HepG2 (cell line): ENCODE data around the gene GMEB2. TPM values are rescaled to one million over a fixed set of nuclear protein-coding genes. Genes with fewer than 3 reads are reported as not detected.

Experiments used
- CREM ChIP-seq, 2 experiments: sonication (generic) in 1 of 2; formaldehyde crosslinking in 1 of 2; IDR thresholded peaks; 2 replicates each; pipeline versions ENCODE4 v1.4.0 to v1.6.1; 2016 to 2020; ENCODE audit warnings: antibody characterized with exemption in 1 of 2, mild to moderate bottlenecking in 1 of 2, missing genetic modification reagents in 1 of 2
- HIVEP1 ChIP-seq: sonication (generic); formaldehyde crosslinking; IDR thresholded peaks from 2 replicates; pipeline ENCODE4 v1.4.0; 2020; ENCODE audit warnings: mild to moderate bottlenecking, missing genetic modification reagents
- NCOA2 ChIP-seq: sonication (generic); formaldehyde crosslinking; IDR thresholded peaks from 2 replicates; pipeline ENCODE4 v1.8.0; 2022; ENCODE audit warnings: inconsistent platforms
- ONECUT2 ChIP-seq: sonication (generic); formaldehyde crosslinking; IDR thresholded peaks from 2 replicates; pipeline ENCODE4 v1.4.0; 2020; ENCODE audit warnings: missing genetic modification reagents
- RBM39 ChIP-seq: fragments of 200-400 bp; formaldehyde crosslinking; IDR thresholded peaks from one replicate; pipeline ENCODE4 v1.6.1; 2018; ENCODE audit warnings: antibody characterized with exemption, mild to moderate bottlenecking, low read depth, low read length; ENCODE audit not compliant: poor library complexity, severe bottlenecking
- SIX1 ChIP-seq: sonication (generic); formaldehyde crosslinking; IDR thresholded peaks from 2 replicates; pipeline ENCODE4 v1.4.0; 2020; ENCODE audit warnings: missing genetic modification reagents, borderline replicate concordance
- SPEN ChIP-seq: sonication (generic); formaldehyde crosslinking; IDR thresholded peaks from 2 replicates; pipeline ENCODE4 v1.5.1; 2020; ENCODE audit warnings: low read depth, mild to moderate bottlenecking, missing genetic modification reagents
- TP53 ChIP-seq: sonication (generic); formaldehyde crosslinking; conservative IDR thresholded peaks from 2 replicates; pipeline ENCODE4 v1.4.0; 2020; ENCODE audit warnings: missing genetic modification reagents
- ZNF501 ChIP-seq: sonication (generic); formaldehyde crosslinking; IDR thresholded peaks from 2 replicates; pipeline ENCODE4 v1.5.1; 2020; ENCODE audit warnings: mild to moderate bottlenecking, moderate library complexity, missing genetic modification reagents
- ZNF547 ChIP-seq: sonication (generic); formaldehyde crosslinking; IDR thresholded peaks from 2 replicates; pipeline ENCODE4 v1.5.1; 2020; ENCODE audit warnings: mild to moderate bottlenecking, missing genetic modification reagents
- ZNF557 ChIP-seq: sonication (generic); formaldehyde crosslinking; IDR thresholded peaks from 2 replicates; pipeline ENCODE4 v1.4.0; 2020; ENCODE audit warnings: missing genetic modification reagents
- ZNF570 ChIP-seq: sonication (generic); formaldehyde crosslinking; IDR thresholded peaks from 2 replicates; pipeline ENCODE4 v1.4.0; 2020; ENCODE audit warnings: mild to moderate bottlenecking, missing genetic modification reagents, borderline replicate concordance
- polyA plus RNA-seq, 8 experiments: library from polyadenylated mRNA; depleted of rRNA in 3 of 8; stranded (reverse) in 7 of 8; unstranded in 1 of 8; fragments of >200 nt; fragmentation: Illumina TruSeq in 4 of 8; extraction: Trizol in 4 of 8; gene quantifications; 2 replicates each; pipeline versions ENCODE4 v1.2.1 to v1.2.3, GENCODE V29; 2011 to 2016; ENCODE audit warnings: low read depth in 4 of 8, missing spikeins in 1 of 8, mixed read lengths in 1 of 8; ENCODE audit not compliant: insufficient read depth in 1 of 8
- total RNA-seq, 5 experiments: library from RNA; depleted of rRNA; stranded (reverse); fragments of >200 nt; fragmentation: Illumina TruSeq; extraction: Trizol; gene quantifications; 2 replicates each; pipeline ENCODE4 v1.2.3, GENCODE V29; 2016; ENCODE audit warnings: low read depth in 1 of 5
- TF ChIP-seq, protein P1 (sequence below), 2 experiments: sonication (generic) in 1 of 2; formaldehyde crosslinking in 1 of 2; IDR thresholded peaks; 2 replicates each; pipeline versions ENCODE4 v1.4.0 to v1.6.1; 2018 to 2020; ENCODE audit warnings: missing genetic modification reagents in 2 of 2, borderline replicate concordance in 1 of 2, low read depth in 1 of 2, mild to moderate bottlenecking in 1 of 2, missing biosample characterization in 1 of 2
- TF ChIP-seq, protein P2 (sequence below): sonication (generic); formaldehyde crosslinking; IDR thresholded peaks from 2 replicates; pipeline ENCODE4 v1.8.1; 2023; ENCODE audit warnings: mild to moderate bottlenecking, missing genetic modification reagents
- TF ChIP-seq, protein P3 (sequence below): sonication (generic); formaldehyde crosslinking; IDR thresholded peaks from 2 replicates; pipeline ENCODE4 v1.9.0; 2021; ENCODE audit warnings: missing genetic modification reagents, borderline replicate concordance
- TF ChIP-seq, protein P4 (sequence below): sonication (generic); formaldehyde crosslinking; IDR thresholded peaks from 2 replicates; pipeline ENCODE4 v1.5.0; 2020; ENCODE audit warnings: mild to moderate bottlenecking, missing genetic modification reagents, borderline replicate concordance

The GMEB2 gene
- total and polyA plus RNA-seq, 2 of the 13 experiments (the other 11 are each of a cell fraction or from before 2014, with no cell fraction given) = 10.6 to 12.4 TPM

DNA sequence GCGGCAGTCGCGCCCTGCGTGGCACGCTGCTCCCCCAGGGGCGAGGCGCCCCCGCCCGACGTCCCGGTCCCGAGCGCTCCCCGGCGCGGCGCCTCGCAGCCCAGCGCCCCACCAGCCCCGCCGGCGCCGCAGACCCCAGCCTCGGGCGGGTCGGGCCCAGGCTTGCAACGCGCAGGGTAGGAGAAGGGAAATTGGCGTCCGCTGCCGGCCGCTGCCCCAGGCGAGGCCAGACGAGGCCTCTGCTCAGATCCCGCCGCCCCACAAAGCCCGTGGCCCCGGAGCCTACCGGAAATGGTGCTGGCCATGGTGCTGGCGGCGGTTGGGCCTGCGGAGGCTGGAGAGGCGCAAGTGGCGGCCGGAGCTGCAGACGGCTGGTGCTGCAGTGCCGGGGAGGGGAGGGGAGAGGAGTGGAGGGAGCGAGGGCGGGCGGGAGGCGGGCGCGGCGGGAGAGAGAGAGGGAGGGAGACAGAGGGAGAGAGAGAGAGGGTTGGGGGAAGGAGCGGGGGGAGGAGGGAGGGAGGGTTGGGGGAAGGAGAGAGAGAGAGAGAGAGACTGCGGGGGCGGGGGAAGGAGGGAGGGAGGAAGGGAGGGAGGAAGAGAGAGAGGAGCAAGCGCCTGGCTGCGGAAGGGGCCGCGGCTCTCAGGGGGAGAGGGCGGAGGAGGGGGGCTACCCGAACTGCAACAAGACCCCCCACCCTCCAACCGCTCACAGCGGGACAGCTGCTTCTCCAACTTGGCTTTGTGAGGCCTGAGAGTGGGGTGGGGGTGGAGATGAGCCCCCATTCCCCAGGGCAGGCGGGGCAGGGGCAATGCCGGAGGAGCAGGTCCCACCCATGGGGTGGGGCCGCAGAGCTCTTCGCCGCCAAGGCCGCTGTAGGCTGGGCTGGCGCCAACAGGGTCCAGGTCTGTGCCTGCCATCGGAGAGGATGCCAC, 26.4 kb upstream of the GMEB2 start, which contains the start of gene STMN3 (continued):
- TF ChIP-seq, protein P1, sequence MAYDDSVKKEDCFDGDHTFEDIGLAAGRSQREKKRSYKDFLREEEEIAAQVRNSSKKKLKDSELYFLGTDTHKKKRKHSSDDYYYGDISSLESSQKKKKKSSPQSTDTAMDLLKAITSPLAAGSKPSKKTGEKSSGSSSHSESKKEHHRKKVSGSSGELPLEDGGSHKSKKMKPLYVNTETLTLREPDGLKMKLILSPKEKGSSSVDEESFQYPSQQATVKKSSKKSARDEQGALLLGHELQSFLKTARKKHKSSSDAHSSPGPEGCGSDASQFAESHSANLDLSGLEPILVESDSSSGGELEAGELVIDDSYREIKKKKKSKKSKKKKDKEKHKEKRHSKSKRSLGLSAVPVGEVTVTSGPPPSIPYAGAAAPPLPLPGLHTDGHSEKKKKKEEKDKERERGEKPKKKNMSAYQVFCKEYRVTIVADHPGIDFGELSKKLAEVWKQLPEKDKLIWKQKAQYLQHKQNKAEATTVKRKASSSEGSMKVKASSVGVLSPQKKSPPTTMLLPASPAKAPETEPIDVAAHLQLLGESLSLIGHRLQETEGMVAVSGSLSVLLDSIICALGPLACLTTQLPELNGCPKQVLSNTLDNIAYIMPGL (CRISPR knock-in tag; IDR thresholded peaks at IDR 0.05; ENCODE audit: borderline replicate concordance in 1 of 2, low read depth in 1 of 2) = peak; percentile 71 to 89
- TF ChIP-seq ZNF570 = 0 out of 2 replicates have a peak, but pooled peaks have one; percentile 77
- TF ChIP-seq ONECUT2 (CRISPR knock-in tag) = peak; percentile 84
- peak; percentile 96 for TF ChIP-seq SPEN (CRISPR knock-in tag)
- TF ChIP-seq TP53 (CRISPR knock-in tag) = peak; percentile 91; the same call in 1 of the 2 replicates
- no peak for TF ChIP-seq RBM39
- TF ChIP-seq HIVEP1 (CRISPR knock-in tag) = peak; percentile 87
- peak; percentile 85 for TF ChIP-seq NCOA2
- TF ChIP-seq, protein P2, sequence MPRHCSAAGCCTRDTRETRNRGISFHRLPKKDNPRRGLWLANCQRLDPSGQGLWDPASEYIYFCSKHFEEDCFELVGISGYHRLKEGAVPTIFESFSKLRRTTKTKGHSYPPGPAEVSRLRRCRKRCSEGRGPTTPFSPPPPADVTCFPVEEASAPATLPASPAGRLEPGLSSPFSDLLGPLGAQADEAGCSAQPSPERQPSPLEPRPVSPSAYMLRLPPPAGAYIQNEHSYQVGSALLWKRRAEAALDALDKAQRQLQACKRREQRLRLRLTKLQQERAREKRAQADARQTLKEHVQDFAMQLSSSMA (CRISPR knock-in tag) = peak; percentile 93
- no peak for TF ChIP-seq CREM (IDR thresholded peaks at IDR 0.05)
- peak; percentile 72 for TF ChIP-seq CREM (CRISPR knock-in tag; IDR thresholded peaks at IDR 0.05)
- no peak; the same call in none of the 2 replicates for TF ChIP-seq ZNF501 (CRISPR knock-in tag)
- peak; percentile 83 for TF ChIP-seq ZNF547 (CRISPR knock-in tag)
- TF ChIP-seq, protein P3, sequence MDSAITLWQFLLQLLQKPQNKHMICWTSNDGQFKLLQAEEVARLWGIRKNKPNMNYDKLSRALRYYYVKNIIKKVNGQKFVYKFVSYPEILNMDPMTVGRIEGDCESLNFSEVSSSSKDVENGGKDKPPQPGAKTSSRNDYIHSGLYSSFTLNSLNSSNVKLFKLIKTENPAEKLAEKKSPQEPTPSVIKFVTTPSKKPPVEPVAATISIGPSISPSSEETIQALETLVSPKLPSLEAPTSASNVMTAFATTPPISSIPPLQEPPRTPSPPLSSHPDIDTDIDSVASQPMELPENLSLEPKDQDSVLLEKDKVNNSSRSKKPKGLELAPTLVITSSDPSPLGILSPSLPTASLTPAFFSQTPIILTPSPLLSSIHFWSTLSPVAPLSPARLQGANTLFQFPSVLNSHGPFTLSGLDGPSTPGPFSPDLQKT = peak; percentile 99; the same call in 1 of the 2 replicates
- TF ChIP-seq, protein P4, sequence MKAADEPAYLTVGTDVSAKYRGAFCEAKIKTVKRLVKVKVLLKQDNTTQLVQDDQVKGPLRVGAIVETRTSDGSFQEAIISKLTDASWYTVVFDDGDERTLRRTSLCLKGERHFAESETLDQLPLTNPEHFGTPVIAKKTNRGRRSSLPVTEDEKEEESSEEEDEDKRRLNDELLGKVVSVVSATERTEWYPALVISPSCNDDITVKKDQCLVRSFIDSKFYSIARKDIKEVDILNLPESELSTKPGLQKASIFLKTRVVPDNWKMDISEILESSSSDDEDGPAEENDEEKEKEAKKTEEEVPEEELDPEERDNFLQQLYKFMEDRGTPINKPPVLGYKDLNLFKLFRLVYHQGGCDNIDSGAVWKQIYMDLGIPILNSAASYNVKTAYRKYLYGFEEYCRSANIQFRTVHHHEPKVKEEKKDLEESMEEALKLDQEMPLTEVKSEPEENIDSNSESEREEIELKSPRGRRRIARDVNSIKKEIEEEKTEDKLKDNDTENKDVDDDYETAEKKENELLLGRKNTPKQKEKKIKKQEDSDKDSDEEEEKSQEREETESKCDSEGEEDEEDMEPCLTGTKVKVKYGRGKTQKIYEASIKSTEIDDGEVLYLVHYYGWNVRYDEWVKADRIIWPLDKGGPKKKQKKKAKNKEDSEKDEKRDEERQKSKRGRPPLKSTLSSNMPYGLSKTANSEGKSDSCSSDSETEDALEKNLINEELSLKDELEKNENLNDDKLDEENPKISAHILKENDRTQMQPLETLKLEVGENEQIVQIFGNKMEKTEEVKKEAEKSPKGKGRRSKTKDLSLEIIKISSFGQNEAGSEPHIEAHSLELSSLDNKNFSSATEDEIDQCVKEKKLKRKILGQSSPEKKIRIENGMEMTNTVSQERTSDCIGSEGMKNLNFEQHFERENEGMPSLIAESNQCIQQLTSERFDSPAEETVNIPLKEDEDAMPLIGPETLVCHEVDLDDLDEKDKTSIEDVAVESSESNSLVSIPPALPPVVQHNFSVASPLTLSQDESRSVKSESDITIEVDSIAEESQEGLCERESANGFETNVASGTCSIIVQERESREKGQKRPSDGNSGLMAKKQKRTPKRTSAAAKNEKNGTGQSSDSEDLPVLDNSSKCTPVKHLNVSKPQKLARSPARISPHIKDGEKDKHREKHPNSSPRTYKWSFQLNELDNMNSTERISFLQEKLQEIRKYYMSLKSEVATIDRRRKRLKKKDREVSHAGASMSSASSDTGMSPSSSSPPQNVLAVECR (CRISPR knock-in tag) = peak; percentile 95
- TF ChIP-seq SIX1 (CRISPR knock-in tag) = peak; percentile 76
- peak; percentile 99 for TF ChIP-seq ZNF557 (CRISPR knock-in tag)
